Progenitor cell of endocrine pancreas (in vitro differentiated cells): Measurements from ENCODE around the gene KLK8. TPM values are rescaled to one million over a fixed set of nuclear protein-coding genes. Genes with fewer than 3 reads are reported as not detected.

ENCODE experiments used
- DNase-seq: peaks from one replicate; pipeline ENCODE4 v3.0.0; 2021; ENCODE audit warnings: low spot score; ENCODE audit not compliant: unreplicated experiment
- H3K27ac Mint-ChIP-seq: 2 replicates; pipeline ENCODE4 v1.8.0; 2021; ENCODE audit warnings: mild to moderate bottlenecking, moderate library complexity, mixed read lengths
- H3K27me3 Mint-ChIP-seq: 2 replicates; pipeline ENCODE4 v1.8.0; 2021; ENCODE audit warnings: mixed read lengths
- H3K36me3 Mint-ChIP-seq: 2 replicates; pipeline ENCODE4 v1.8.0; 2022; ENCODE audit warnings: mixed read lengths; ENCODE audit not compliant: insufficient read depth
- H3K4me1 Mint-ChIP-seq: 2 replicates; pipeline ENCODE4 v1.8.0; 2021; ENCODE audit warnings: low read depth, mixed read lengths
- H3K4me3 Mint-ChIP-seq: 2 replicates; pipeline ENCODE4 v1.8.0; 2021; ENCODE audit warnings: low read depth, mild to moderate bottlenecking, moderate library complexity, mixed read lengths
- H3K9me3 Mint-ChIP-seq: 2 replicates; pipeline ENCODE4 v1.8.0; 2021; ENCODE audit warnings: low read depth, mixed read lengths
- total RNA-seq: library from RNA; stranded (reverse); gene quantifications from 2 replicates; pipeline ENCODE4 v1.2.1, GENCODE V29; 2021
- TF ChIP-seq, protein P1 (sequence below): fragments of 200-600 bp; sonication (generic); IDR thresholded peaks from one replicate; pipeline ENCODE4 v1.5.0; 2021; ENCODE audit warnings: antibody characterized with exemption, mild to moderate bottlenecking; ENCODE audit not compliant: unreplicated experiment

Gene KLK8
- total RNA-seq, 1 donor from 2014 or later, result not detected

DNA sequence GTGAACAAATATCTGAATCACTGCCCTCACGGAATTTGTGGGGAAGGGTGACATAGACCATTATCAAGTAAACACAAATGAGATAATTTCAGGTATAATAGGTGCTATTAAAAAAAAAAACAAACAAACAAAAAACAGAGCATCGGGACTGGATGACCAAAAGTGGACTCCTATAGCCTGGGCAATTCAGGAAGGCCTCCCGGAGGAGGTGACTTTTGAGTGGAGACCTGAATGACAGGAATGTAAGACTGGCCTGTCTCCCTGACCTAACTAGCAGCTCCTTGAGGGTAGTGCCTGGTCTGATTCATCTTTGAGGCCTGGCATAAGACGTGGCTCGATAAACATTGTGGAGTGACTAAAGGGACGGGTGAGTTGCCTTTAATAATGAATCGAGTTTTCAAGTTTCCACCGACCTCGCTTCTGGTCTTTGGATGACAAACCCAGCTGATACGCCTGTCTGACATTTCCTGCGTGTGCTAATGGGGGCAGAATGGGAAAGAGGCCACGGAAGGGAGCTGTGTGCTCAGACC lies 11.3 kb upstream of the KLK8 start:
- Mint-ChIP-seq H3K36me3 (no peaks in the 10 kb centered on the region), H3K27ac (no peak overlapping the region), H3K9me3 (no peaks in the 10 kb centered on the region), H3K4me1 (peaks cover 4% of the 10 kb centered on the region), H3K4me3 (no peak overlapping the region), H3K27me3 (peaks cover 71% of the 10 kb centered on the region)
- no peak for DNase-seq
- TF ChIP-seq, protein P1, sequence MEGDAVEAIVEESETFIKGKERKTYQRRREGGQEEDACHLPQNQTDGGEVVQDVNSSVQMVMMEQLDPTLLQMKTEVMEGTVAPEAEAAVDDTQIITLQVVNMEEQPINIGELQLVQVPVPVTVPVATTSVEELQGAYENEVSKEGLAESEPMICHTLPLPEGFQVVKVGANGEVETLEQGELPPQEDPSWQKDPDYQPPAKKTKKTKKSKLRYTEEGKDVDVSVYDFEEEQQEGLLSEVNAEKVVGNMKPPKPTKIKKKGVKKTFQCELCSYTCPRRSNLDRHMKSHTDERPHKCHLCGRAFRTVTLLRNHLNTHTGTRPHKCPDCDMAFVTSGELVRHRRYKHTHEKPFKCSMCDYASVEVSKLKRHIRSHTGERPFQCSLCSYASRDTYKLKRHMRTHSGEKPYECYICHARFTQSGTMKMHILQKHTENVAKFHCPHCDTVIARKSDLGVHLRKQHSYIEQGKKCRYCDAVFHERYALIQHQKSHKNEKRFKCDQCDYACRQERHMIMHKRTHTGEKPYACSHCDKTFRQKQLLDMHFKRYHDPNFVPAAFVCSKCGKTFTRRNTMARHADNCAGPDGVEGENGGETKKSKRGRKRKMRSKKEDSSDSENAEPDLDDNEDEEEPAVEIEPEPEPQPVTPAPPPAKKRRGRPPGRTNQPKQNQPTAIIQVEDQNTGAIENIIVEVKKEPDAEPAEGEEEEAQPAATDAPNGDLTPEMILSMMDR, result no peak

DNA sequence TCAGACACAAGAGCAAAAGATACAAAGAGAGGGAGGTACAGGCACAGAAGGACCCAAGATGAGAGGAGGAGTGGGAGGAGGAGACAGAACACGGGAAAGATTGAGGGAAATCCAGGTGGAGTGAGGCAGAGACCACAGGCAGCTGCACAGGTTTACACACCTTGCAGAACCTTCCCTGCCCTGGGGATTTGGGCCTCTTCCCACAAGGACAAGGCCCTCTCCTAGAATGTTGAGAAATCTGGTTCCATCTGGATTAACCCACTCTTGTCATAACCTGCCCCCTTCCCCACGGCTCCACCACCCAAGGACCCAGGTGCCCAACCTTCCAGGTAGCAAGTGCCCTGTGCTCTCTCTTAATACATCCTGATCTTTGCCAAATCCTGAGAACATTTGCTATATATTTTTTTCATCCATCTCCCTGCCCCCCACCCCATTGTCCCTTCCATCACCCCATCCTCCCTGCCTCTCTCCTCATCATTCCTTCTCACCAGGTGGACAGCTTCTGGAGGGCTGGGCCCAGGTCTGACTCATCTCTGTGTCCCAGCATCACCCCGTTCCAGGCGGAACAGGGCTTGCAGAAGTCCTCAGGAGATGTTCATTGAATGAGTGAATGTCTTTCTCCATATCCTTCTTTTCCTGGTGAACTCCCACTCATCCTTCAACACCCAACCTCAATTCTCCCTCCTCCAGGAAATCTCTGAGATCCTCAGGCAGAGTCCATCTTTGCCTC lies 8.8 kb upstream of the KLK8 start:
- Mint-ChIP-seq H3K27me3 (peaks cover 73% of the 10 kb centered on the region), H3K9me3 (no peaks in the 10 kb centered on the region), H3K27ac (no peak overlapping the region)

DNA sequence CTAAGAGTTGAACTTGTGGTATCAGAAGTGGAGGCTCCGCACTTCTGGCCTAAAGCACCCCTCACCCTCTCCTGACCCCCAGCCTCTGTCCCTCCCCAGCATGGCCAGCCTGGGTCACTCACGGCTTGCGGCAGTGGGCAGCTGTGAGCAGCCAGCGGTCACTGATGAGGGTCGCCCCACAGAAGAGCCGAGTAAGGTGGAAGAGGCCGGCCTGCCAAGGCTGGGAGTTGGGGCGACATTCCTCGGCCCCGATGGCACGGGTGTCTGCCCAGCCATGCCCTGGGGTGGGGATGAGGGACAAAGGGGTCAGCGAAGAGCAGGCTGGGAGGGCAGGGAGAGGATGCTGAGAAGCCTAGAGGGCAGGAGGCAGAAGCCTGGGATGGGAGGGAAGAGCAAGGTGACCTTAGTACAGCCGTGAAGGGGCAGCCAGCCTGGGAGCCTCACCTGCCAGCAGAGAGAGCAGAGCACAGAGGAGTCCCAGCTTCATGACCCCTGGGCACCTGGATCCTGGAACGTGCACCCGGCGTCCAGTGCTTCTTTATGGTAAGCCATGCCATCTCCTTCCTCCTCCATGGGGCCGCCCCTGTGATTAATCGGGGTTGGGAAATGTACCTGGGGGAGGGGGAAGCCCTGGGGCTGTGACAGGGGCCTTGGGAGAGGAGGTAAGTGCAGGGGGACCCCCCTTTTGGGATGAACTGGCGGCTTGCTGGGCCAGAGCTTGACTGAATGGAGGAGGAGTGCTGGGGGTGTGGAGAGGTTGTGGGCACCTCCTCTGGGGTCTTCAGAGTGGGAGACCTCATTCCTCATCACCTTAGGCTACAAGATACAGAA lies 7.9 kb upstream of the KLK8 start:
- Mint-ChIP-seq H3K36me3 (no peaks in the 10 kb centered on the region), H3K9me3 (no peaks in the 10 kb centered on the region), H3K27ac (no peak overlapping the region), H3K4me3 (no peak overlapping the region), H3K27me3 (peaks cover 72% of the 10 kb centered on the region), H3K4me1 (no peaks in the 10 kb centered on the region)
- no peak for DNase-seq
- TF ChIP-seq, protein P1, result no peak

More for the DNA sequence above, 8.8 kb upstream of the KLK8 start:
- Mint-ChIP-seq H3K4me3 (no peak overlapping the region), H3K36me3 (no peaks in the 10 kb centered on the region), H3K4me1 (no peaks in the 10 kb centered on the region)
- DNase-seq, result no peak
- TF ChIP-seq, protein P1, result no peak

DNA sequence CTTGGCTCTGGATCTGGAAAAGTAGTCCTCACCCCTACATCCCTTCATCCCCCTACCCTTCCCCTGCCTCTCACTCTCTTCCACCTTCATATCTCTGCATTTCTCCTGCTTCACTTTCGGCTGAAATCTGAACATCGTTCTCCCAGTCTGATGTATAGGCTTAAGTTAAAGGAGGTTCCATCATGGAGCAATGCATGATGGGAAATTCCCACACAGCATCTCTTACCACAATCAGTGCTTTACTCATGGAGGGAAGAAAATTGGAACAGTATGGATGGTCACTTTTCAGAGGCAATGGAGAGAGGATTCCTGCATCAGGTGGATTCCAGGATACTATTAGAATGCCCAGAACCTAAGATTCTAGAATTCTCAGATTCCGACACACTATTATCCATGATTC lies 6.1 kb upstream of the KLK8 start:
- Mint-ChIP-seq H3K36me3 (no peaks in the 10 kb centered on the region), H3K27ac (no peak overlapping the region), H3K9me3 (no peaks in the 10 kb centered on the region), H3K27me3 (peaks cover 66% of the 10 kb centered on the region), H3K4me3 (no peak overlapping the region), H3K4me1 (no peaks in the 10 kb centered on the region)
- TF ChIP-seq, protein P1, result no peak
- no peak for DNase-seq

DNA sequence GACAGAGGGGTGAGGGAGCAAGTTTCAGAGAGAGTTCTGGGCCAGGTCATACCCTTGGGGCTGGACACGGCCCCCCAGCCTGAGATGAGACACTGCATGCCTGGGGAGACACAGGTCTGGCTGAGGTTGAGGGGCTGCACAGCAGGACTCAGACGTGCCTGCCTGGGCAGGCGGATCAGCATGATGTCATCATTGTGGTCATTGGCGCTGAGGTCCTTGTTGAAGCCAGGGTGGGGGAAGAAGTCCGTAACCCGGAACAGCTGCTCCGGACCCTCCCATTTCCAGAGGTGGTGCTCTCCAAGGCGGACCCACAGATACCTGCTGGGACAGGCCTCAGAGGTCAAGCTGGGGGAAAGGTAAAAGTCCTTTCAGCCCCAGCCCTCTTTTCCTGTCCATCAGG lies 5.0 kb upstream of the KLK8 start:
- Mint-ChIP-seq H3K9me3 (no peaks in the 10 kb centered on the region), H3K36me3 (no peaks in the 10 kb centered on the region), H3K27me3 (peaks cover 74% of the 10 kb centered on the region), H3K4me1 (peaks cover 3% of the 10 kb centered on the region), H3K27ac (no peak overlapping the region), H3K4me3 (no peak overlapping the region)
- DNase-seq, result no peak
- TF ChIP-seq, protein P1, result no peak
